HepG2 (cell line): ENCODE measurements around the gene CAGE1. TPM values are rescaled to one million over a fixed set of nuclear protein-coding genes. Genes with fewer than 3 reads are reported as not detected.
A peak's percentile ranks its signal among the peaks of the same experiment; 100 is the strongest.

Experiments
- CHD2 ChIP-seq: IDR thresholded peaks from 2 replicates; pipeline ENCODE4 v1.6.1; 2011; ENCODE audit warnings: low read depth, low read length, improper control_type of control experiment
- HNF1A ChIP-seq, 2 experiments: sonication (generic) in 1 of 2; formaldehyde crosslinking in 1 of 2; IDR thresholded peaks; 2 replicates each; pipeline versions ENCODE4 v1.4.0 to v1.6.1; 2016 to 2020; ENCODE audit warnings: borderline replicate concordance in 1 of 2, low read depth in 1 of 2, mild to moderate bottlenecking in 1 of 2, missing genetic modification reagents in 1 of 2
- HOMEZ ChIP-seq: IDR thresholded peaks from 2 replicates; pipeline ENCODE4 v1.6.1; 2016; ENCODE audit warnings: low read depth
- RAD21 ChIP-seq: fragments of 450-650 bp; formaldehyde crosslinking; IDR thresholded peaks from 2 replicates; pipeline ENCODE4 v1.5.0; 2020; ENCODE audit warnings: mild to moderate bottlenecking
- RFXAP ChIP-seq: sonication (generic); formaldehyde crosslinking; IDR thresholded peaks from 2 replicates; pipeline ENCODE4 v1.4.0; 2020; ENCODE audit warnings: missing genetic modification reagents, borderline replicate concordance
- RORA ChIP-seq: sonication (generic); formaldehyde crosslinking; IDR thresholded peaks from 2 replicates; pipeline ENCODE4 v1.5.0; 2020; ENCODE audit warnings: mild to moderate bottlenecking, missing genetic modification reagents, moderate library complexity
- XBP1 ChIP-seq: sonication (generic); formaldehyde crosslinking; IDR thresholded peaks from 2 replicates; pipeline ENCODE4 v1.5.0; 2020; ENCODE audit warnings: missing genetic modification reagents
- ZBTB26 ChIP-seq: IDR thresholded peaks from 2 replicates; pipeline ENCODE4 v1.6.1; 2016; ENCODE audit warnings: missing compliant biosample characterization, missing genetic modification reagents, borderline replicate concordance
- ZBTB46 ChIP-seq: sonication (generic); formaldehyde crosslinking; IDR thresholded peaks from 2 replicates; pipeline ENCODE4 v1.4.0; 2020; ENCODE audit warnings: mild to moderate bottlenecking, missing genetic modification reagents, borderline replicate concordance
- ZNF230 ChIP-seq: sonication (generic); formaldehyde crosslinking; IDR thresholded peaks from 2 replicates; pipeline ENCODE4 v1.4.0; 2020; ENCODE audit warnings: mild to moderate bottlenecking, missing genetic modification reagents
- ZNF281 ChIP-seq: sonication (generic); formaldehyde crosslinking; IDR thresholded peaks from 2 replicates; pipeline ENCODE4 v1.4.0; 2020; ENCODE audit warnings: missing genetic modification reagents, borderline replicate concordance
- ZNF292 ChIP-seq: sonication (generic); formaldehyde crosslinking; IDR thresholded peaks from 2 replicates; pipeline ENCODE4 v1.8.1; 2022; ENCODE audit warnings: mild to moderate bottlenecking, low read depth, missing genetic modification reagents, borderline replicate concordance
- ZNF567 ChIP-seq: sonication (generic); formaldehyde crosslinking; IDR thresholded peaks from 2 replicates; pipeline ENCODE4 v1.8.1; 2023; ENCODE audit warnings: mild to moderate bottlenecking, missing genetic modification reagents, borderline replicate concordance
- ZNF589 ChIP-seq: sonication (generic); formaldehyde crosslinking; conservative IDR thresholded peaks from 2 replicates; pipeline ENCODE4 v1.8.0; 2022; ENCODE audit warnings: mild to moderate bottlenecking, moderate library complexity, missing genetic modification reagents
- ZNF83 ChIP-seq: sonication (generic); formaldehyde crosslinking; IDR thresholded peaks from 2 replicates; pipeline ENCODE4 v1.4.0; 2020; ENCODE audit warnings: missing genetic modification reagents, mild to moderate bottlenecking, borderline replicate concordance
- polyA plus RNA-seq, 8 experiments: library from polyadenylated mRNA; depleted of rRNA in 3 of 8; stranded (reverse) in 7 of 8; unstranded in 1 of 8; fragments of >200 nt; fragmentation: Illumina TruSeq in 4 of 8; extraction: Trizol in 4 of 8; gene quantifications; 2 replicates each; pipeline versions ENCODE4 v1.2.1 to v1.2.3, GENCODE V29; 2011 to 2016; ENCODE audit warnings: low read depth in 4 of 8, missing spikeins in 1 of 8, mixed read lengths in 1 of 8; ENCODE audit not compliant: insufficient read depth in 1 of 8
- total RNA-seq, 5 experiments: library from RNA; depleted of rRNA; stranded (reverse); fragments of >200 nt; fragmentation: Illumina TruSeq; extraction: Trizol; gene quantifications; 2 replicates each; pipeline ENCODE4 v1.2.3, GENCODE V29; 2016; ENCODE audit warnings: low read depth in 1 of 5

The CAGE1 gene
- total and polyA plus RNA-seq, 2 of the 13 experiments (the other 11 are each of a cell fraction or from before 2014, with no cell fraction given), result 0.03 to 0.15 TPM

GRCh38 chr6:7312616-7313504, 76.7 kb downstream of the CAGE1 start, which contains the start of gene SSR1 (continued):
- TF ChIP-seq ZNF567 (CRISPR knock-in tag) (peak; percentile 93; the same call in 1 of the 2 replicates), ZNF292 (CRISPR knock-in tag) (peak; percentile 78), ZNF83 (CRISPR knock-in tag) (no peak), ZNF281 (CRISPR knock-in tag) (peak; percentile 6; the same call in 1 of the 2 replicates), ZBTB46 (CRISPR knock-in tag) (no peak), RAD21 (CRISPR knock-in tag) (peak; percentile 54), ZNF230 (CRISPR knock-in tag) (no peak), ZBTB26 (CRISPR knock-in tag) (peak; percentile 72; the same call in 1 of the 2 replicates), HOMEZ (CRISPR knock-in tag) (peak; percentile 87), HNF1A (IDR thresholded peaks at IDR 0.05; ENCODE audit: low read depth) (no peak), HNF1A (CRISPR knock-in tag; IDR thresholded peaks at IDR 0.05; ENCODE audit: borderline replicate concordance) (peak; percentile 77; the same call in 1 of the 2 replicates), RFXAP (peak; percentile 86), XBP1 (CRISPR knock-in tag) (peak; percentile 90; the same call in 1 of the 2 replicates), RORA (CRISPR knock-in tag) (no peak), ZNF589 (CRISPR knock-in tag) (0 out of 2 replicates have a peak, but pooled peaks have one; percentile 68), CHD2 (peak; percentile 99)
